ENCODE results near the gene JMJD1C.
"Not testable (repeated sequence)": the region's sequence is repeated elsewhere in the genome, so short reads cannot be mapped to it uniquely, and the experiment has no call there.

GRCh38 chr10:63283901-63284300 is 181.9 kb downstream of the JMJD1C start:
- TF ChIP-seq POLR2AphosphoS5 (IDR thresholded peaks at IDR 0.05; ENCODE audit: low read length); MAX (IDR thresholded peaks at IDR 0.05; ENCODE audit: low read depth, low read length); CTCF (IDR thresholded peaks at IDR 0.05 in 2 of 3, conservative IDR thresholded peaks at IDR 0.05 in 1 of 3; ENCODE audit: control insufficient read depth in 2 of 3, extremely low read depth in 1 of 3, insufficient read depth in 1 of 3, low read depth in 3 of 3, low read length in 3 of 3); TAF1 (IDR thresholded peaks at IDR 0.05; ENCODE audit: borderline replicate concordance, low read depth, low read length); HCFC1 (IDR thresholded peaks at IDR 0.05; ENCODE audit: low read length); RAD21 (IDR thresholded peaks at IDR 0.05; ENCODE audit: insufficient read depth, low read depth, low read length); DPF2 (IDR thresholded peaks at IDR 0.05); EED (IDR thresholded peaks at IDR 0.05; ENCODE audit: low read depth); YY1 (IDR thresholded peaks at IDR 0.05; ENCODE audit: low read depth, low read length); CHD2 (IDR thresholded peaks at IDR 0.05; ENCODE audit: borderline replicate concordance, low read depth, low read length); POLR2A (IDR thresholded peaks at IDR 0.05; ENCODE audit: low read depth, low read length); HDAC2 (IDR thresholded peaks at IDR 0.05): not testable (repeated sequence)

Measured in GM12878 (cell line).